Stimulated activated CD8-positive, alpha-beta memory T cell treated with anti-CD3 and anti-CD28 coated beads, Interleukin-2, amount 100 ng/mL, for 48 hours (primary cell): ENCODE data around the gene RTEL1.
A peak's percentile ranks its signal among the peaks of the same experiment; 100 is the strongest.
"Not testable (repeated sequence)": the region's sequence is repeated elsewhere in the genome, so short reads cannot be mapped to it uniquely, and the experiment has no call there.

ENCODE experiments used
- DNase-seq, 2 donors: peaks; one replicate each; pipeline ENCODE4 v3.0.0-alpha.2; 2020; ENCODE audit warnings: low read depth in 2 of 2

RTEL1 gene

GRCh38 chr20:63627129-63627750 is 30.9 kb upstream of the RTEL1 start:
- peak; percentile 87 to 90 for DNase-seq

DNA sequence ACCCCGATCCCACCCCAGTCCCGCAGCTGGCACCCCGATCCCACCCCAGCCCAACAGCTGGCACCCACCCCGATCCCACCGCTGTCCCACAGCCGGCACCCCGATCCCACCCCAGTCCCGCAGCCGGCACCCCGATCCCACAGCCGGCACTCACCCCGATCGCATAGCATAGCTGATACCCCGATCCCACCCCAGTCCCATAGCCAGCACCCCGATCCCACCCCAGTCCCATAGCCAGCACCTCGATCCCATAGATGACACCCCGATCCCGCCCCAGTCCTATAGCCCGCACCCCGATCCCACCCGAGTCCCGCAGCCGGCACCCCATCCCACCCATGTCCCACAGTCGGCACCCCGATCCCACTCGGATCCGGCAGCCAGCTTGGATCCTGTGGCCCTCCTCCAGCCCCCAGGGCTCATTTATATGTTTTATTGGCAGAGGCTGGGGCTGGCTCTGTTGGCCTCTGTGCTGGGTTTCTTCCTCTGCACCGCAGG is 30.3 kb upstream of the RTEL1 start:
- no peak for DNase-seq

DNA sequence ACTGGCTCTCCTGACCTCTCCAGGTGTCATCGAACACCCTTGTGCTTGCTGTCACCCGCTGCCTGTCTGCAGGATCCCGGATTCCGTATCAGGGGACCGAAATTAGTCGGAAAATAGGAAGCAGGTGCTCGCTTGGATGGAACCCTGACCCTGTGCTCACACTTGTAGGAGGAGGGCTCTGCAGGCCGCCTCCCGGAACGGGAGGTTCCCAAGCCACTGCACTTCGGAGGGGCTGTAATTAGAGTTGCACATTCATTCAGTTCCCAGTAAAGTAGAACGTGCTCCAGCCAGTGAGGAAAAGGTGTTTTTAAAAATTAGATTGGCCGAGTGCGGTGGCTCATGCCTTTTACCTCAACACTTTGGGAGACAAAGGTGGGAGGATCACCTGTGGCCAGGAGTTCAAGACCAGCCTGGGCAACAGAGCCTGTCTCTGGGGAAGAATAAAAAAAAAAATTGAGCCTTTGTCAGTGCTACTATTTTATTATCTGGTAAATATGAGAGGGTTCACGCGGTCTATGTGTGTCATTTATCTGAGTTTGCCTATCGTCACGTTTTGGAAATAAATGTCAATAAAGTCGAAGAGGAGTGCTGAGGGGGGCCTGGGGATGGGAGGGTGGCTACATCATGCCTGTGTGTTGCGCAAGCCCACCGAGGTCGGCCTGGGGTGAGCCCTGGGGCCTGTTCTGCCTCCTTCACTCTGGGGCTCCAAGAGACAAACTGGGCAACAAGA is 29.7 kb upstream of the RTEL1 start:
- DNase-seq: peak; percentile 50 to 63

DNA sequence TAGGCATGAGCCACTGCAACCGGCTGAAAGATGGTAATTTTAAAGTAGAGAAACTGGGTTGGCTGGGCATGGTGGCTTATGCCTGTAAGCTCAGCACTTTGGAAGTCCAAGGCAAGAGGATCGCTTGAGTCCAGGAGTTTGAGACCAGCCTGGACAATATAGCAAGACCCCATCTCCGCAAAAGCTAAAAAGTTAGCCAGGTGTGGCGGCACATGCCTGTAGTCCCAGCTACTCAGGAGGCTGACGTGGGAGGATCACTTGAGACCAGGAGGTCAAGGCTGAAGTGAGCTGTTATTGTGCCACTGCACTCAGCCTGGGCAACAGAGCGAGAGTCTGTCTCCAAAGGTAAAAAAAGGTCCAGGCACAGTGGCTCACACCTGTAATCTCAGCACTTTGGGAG is 27.2 kb upstream of the RTEL1 start:
- not testable (repeated sequence) for DNase-seq

GRCh38 chr20:63631426-63631825 is 26.7 kb upstream of the RTEL1 start:
- DNase-seq: not testable (repeated sequence)

DNA sequence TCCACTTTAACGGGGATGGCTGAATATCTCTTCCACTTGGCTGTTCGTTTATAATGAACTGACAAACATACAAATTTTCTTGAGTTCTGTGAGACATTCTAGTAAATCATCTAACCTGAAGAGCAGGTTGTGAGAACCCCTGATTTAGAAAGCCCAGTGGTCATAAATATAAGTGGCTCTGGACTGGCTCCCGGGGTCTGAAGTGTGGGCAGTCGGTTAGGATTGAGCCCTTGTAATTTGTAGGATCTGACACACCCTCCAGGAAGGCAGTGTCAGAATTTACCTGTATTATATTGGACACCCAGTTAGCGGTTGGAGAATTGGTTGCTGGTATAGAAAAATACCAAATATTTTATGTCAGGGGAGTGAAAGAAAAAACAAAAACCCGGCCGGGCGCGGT is 24.4 kb upstream of the RTEL1 start:
- no peak for DNase-seq

GRCh38 chr20:63635431-63636141 is 22.5 kb upstream of the RTEL1 start:
- peak in 1 of 2 donors; percentile 52 for DNase-seq

- no peak for DNase-seq
Observed at GRCh38 chr20:63636752-63637628, 21.1 kb upstream of the RTEL1 start.

DNA sequence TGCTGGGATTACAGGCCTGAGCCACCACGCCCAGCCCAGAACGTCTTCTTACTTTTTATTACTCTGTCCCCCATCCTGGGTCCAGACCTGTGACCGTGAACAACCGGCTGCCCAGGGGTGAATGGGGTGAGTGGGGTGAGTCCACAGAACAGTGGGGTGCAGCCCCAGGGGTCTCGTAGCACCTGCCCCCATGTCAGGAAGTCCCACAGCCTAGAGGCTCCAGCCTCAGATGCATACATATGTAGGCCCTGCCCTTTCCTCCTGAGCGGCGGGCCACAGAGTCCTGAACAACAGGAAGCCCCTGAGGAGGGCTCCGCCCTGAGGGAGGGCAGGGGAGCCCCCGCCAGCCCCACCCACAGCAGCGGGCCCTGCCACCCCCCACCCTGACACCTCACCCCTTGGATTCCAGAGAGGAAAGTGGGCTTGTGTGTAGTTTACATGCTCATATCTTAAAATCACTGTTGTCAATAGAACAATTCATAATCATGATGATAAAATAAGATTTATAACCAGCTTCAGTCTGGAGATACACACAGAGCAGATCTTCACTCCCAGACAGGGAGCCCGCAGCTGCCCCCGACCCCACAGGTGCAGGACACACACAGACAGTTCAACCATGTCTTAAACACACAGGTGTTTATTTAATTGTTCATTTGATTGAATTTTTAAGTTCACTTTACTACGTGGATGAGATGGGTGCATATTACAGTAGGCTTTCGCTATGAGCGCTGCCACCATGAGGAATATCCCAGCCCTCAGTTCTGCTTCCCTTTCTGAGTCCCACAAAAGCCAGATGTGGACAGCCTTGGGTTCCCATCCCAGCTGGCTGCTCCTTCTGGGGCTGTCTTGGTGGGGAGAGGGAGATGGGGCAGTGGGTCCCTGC is 18.8 kb upstream of the RTEL1 start:
- DNase-seq: peak; percentile 58 to 62

DNA sequence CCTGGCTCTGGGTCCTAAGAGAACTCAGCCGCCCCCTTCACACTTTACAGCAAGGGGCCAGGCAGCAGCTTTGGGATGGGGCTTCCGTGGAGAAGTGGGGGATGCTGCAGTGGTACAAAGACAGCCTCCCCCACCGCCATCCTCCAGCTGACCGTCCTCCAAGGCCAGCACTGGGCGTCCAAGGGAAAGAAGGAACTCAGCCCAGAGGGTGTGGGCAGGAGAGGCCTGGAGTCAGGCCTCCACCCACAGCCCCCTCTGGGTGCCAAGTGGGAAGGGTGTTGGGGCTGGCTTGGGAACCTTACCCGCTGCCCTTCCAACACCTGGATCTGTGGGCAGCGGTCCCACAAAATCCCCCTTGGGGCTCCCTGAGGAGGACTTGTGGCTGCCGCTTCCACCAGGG is 18.0 kb upstream of the RTEL1 start:
- DNase-seq: no peak

DNA sequence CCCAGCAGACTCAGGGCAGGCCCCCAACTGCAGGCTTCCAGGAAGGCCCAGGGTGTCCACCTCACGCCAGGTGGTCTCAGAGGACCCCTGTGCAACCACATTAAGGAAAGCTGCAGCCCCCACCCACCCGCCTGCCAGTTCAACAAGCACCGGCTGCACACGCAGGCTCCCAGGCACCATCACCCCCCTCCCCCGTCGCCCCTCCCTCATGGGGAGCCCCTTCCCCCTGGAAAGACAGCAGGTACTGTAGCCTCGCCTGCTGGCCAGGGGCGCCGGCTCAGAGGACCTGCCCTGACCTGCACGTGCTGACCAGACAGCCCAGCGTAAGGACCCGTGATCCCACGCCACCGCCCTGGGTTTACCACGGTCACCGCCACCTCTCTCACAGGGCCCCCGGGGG is 17.4 kb upstream of the RTEL1 start:
- DNase-seq: not testable (repeated sequence)

DNA sequence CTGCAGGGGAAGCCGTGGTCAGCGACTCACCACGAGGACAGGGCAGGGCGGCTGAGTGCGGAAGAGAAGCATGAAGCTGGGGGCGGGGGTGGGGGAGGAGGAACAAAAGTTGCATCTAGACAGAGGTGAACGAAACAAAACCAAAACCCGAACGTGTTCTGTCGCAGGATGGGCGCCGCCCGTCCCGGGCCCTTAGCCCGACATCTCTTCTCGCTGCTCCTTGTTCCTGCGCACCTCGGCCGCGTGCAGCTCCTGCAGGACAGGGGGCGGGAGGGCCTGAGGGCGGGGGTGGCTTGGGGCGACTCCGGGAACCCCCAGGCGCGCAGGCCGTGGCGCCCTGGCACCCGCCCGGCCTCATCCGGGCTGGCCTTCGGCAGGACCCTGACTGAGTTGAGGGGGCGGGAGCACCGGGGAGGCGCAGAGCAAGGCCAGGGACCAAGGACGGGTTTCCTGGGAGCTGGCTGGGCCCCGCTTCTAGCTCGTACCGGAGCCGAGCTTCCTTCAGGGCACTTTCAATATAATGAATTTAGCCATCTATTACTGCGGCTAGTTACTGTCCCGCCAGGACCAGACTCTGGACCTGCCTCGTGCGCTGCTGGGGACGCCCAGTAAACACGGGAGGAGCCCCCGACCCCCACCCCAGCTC is 16.8 kb upstream of the RTEL1 start:
- DNase-seq: no peak

- peak; percentile 95 to 98 for DNase-seq
Observed at GRCh38 chr20:63641792-63642523, 16.2 kb upstream of the RTEL1 start.

GRCh38 chr20:63642527-63643247 is 15.4 kb upstream of the RTEL1 start:
- DNase-seq: no peak

DNA sequence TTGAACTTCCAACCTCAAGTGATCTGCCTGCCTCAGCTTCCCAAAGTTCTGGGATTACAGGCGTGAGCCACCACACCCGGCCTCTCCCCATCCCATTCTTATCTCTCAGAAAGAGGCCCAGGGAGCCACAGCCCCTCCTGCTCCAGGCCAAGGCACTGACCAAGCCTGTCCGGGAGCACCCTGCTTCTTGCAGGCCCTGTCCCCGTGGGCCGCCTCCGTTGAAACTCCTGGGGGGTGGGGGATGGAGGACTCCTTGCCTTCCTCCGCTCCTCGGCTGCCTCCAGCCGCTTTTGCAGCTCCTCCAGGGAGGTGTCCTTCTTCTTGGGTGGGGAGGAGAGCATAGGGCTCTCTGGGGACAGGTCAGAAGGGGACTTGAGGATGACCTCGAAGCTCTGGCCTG is 14.6 kb upstream of the RTEL1 start:
- no peak for DNase-seq

- DNase-seq: no peak
Observed at GRCh38 chr20:63643946-63644345, 14.2 kb upstream of the RTEL1 start.

GRCh38 chr20:63645218-63645617 is 12.9 kb upstream of the RTEL1 start:
- no peak for DNase-seq

- DNase-seq: no peak
Observed at GRCh38 chr20:63648190-63648589, 9.9 kb upstream of the RTEL1 start.
